ENCODE results near the gene COLEC11.

DNA sequence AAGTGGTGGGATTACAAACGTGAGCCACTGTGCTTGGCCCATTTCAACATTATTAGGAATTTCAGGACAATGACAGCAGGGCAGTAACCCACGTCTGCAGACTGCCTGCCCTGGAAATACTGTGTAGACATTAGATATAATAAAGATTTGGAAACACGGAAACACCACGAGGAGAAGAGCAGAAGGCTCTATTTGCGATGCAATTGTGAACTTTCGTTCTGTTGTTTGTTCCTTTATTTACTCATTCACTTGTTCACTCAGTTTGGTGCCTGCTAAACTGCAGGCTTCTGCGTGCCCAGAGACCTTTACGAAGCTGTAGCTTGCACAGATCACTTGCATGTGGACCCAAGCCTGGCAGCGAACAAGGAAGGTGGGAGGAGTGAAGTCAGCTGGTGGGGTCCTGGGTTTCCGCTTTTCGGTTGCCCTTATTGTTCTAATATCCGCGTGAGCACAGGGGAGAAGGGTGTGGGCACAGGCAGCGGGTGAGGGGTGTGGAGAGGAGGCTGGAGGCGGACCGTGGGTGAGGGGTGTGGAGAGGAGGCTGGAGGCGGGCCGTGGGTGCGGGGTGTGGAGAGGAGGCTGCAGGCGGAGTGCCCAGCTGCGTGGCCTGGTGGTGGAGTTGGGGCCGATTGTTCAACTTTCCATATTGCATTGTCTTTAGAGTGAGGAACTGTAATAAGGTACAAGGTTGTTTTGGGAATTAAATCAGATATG is 3.4 kb downstream of the COLEC11 start:
- TF ChIP-seq, protein P1, sequence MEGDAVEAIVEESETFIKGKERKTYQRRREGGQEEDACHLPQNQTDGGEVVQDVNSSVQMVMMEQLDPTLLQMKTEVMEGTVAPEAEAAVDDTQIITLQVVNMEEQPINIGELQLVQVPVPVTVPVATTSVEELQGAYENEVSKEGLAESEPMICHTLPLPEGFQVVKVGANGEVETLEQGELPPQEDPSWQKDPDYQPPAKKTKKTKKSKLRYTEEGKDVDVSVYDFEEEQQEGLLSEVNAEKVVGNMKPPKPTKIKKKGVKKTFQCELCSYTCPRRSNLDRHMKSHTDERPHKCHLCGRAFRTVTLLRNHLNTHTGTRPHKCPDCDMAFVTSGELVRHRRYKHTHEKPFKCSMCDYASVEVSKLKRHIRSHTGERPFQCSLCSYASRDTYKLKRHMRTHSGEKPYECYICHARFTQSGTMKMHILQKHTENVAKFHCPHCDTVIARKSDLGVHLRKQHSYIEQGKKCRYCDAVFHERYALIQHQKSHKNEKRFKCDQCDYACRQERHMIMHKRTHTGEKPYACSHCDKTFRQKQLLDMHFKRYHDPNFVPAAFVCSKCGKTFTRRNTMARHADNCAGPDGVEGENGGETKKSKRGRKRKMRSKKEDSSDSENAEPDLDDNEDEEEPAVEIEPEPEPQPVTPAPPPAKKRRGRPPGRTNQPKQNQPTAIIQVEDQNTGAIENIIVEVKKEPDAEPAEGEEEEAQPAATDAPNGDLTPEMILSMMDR (IDR thresholded peaks at IDR 0.05), result no peak
- no peak for TF ChIP-seq ZFX (IDR thresholded peaks at IDR 0.05; ENCODE audit: borderline replicate concordance)
